ENCODE results near the gene ZG16B. TPM values are rescaled to one million over a fixed set of nuclear protein-coding genes. Genes with fewer than 3 reads are reported as not detected.

The ZG16B gene
- 0.55 and 0.87 TPM in 2 replicates for total RNA-seq

GRCh38 chr16:2829501-2830354 is at the start of gene ZG16B:
Gene ZG16B, plus strand, starts transcription at chr16:2830303. Its CDS starts 139 bp downstream, at chr16:2830442.

GRCh38 chr16:2787406-2787805 is 42.7 kb upstream of the ZG16B start, which contains the start of gene PRSS33:
Gene PRSS33, minus strand, starts transcription at chr16:2787560. Its CDS starts 1,013 bp downstream, at chr16:2786547.

GRCh38 chr16:2816751-2817339 is 13.3 kb upstream of the ZG16B start, which contains the start of gene PRSS21:
Gene PRSS21, plus strand, starts transcription at chr16:2817237. Its CDS starts 32 bp downstream, at chr16:2817269.

GRCh38 chr16:2857451-2858244 is 27.5 kb downstream of the ZG16B start, which contains the start of gene PRSS22:
Gene PRSS22, minus strand, starts transcription at chr16:2858170. Its CDS starts 66 bp downstream, at chr16:2858104.

Other genes with a start within 250 kb of the ZG16B start
- 24.7 and 26.1 TPM in 2 replicates for gene KCTD5, start 147.8 kb upstream of the ZG16B start, total RNA-seq
- gene PRSS27, start 110.1 kb upstream of the ZG16B start, total RNA-seq, result 0.66 and 0.75 TPM in 2 replicates
- 48.1 and 55.3 TPM in 2 replicates for gene SRRM2, start 77.7 kb upstream of the ZG16B start, total RNA-seq
- gene ELOB, start 53.0 kb upstream of the ZG16B start, total RNA-seq, result 377 and 396 TPM in 2 replicates
- gene PRSS33, start 42.7 kb upstream of the ZG16B start, total RNA-seq, result not detected in 2 replicates
- not detected in 2 replicates for gene PRSS41, start 31.8 kb upstream of the ZG16B start, total RNA-seq
- gene PRSS21, start 13.1 kb upstream of the ZG16B start, total RNA-seq, result 1.6 and 3.4 TPM in 2 replicates
- 0.12 and 1.5 TPM in 2 replicates for gene PRSS22, start 27.9 kb downstream of the ZG16B start, total RNA-seq
- 65.2 and 78.6 TPM in 2 replicates for gene FLYWCH2, start 52.9 kb downstream of the ZG16B start, total RNA-seq
- gene FLYWCH1, start 81.6 kb downstream of the ZG16B start, total RNA-seq, result 50.8 and 70.2 TPM in 2 replicates
- 0.11 TPM in 1 of 2 replicates, not detected in the other for gene KREMEN2, start 134.0 kb downstream of the ZG16B start, total RNA-seq
- 3.6 and 11.2 TPM in 2 replicates for gene PAQR4, start 139.0 kb downstream of the ZG16B start, total RNA-seq
- gene PKMYT1, start 150.1 kb downstream of the ZG16B start, total RNA-seq, result 3.5 and 16.8 TPM in 2 replicates
- not detected in 2 replicates for gene CLDN9, start 182.6 kb downstream of the ZG16B start, total RNA-seq
- gene CLDN6, start 187.9 kb downstream of the ZG16B start, total RNA-seq, result not detected in 2 replicates
- 269 and 359 TPM in 2 replicates for gene TNFRSF12A, start 190.1 kb downstream of the ZG16B start, total RNA-seq
- 4.6 and 17.7 TPM in 2 replicates for gene HCFC1R1, start 193.6 kb downstream of the ZG16B start, total RNA-seq
- 31.4 and 32.7 TPM in 2 replicates for gene THOC6, start 193.7 kb downstream of the ZG16B start, total RNA-seq
- gene BICDL2, start 206.6 kb downstream of the ZG16B start, total RNA-seq, result under 0.01 and 0.25 TPM in 2 replicates
- under 0.01 and 0.11 TPM in 2 replicates for gene MMP25, start 216.3 kb downstream of the ZG16B start, total RNA-seq
- gene IL32, start 235.3 kb downstream of the ZG16B start, total RNA-seq, result 1.9 and 8.6 TPM in 2 replicates